HEK293 (cell line): ENCODE measurements around the gene CNNM1.

Source experiments
- IKZF3 ChIP-seq: fragments of 450-650 bp; IDR thresholded peaks from 2 replicates; pipeline ENCODE4 v1.5.0; 2018; ENCODE audit warnings: missing biosample characterization, mild to moderate bottlenecking, missing genetic modification characterization, moderate library complexity
- KLF16 ChIP-seq: fragments of 450-650 bp; formaldehyde crosslinking; IDR thresholded peaks from 2 replicates; pipeline ENCODE4 v1.5.1; 2017; ENCODE audit warnings: missing biosample characterization, missing genetic modification characterization
- PRDM10 ChIP-seq: fragments of 450-650 bp; formaldehyde crosslinking; IDR thresholded peaks from 2 replicates; pipeline ENCODE4 v1.5.1; 2016; ENCODE audit warnings: missing biosample characterization, missing genetic modification characterization
- REPIN1 ChIP-seq: fragments of 450-650 bp; formaldehyde crosslinking; IDR thresholded peaks from 2 replicates; pipeline ENCODE4 v1.5.1; 2017; ENCODE audit warnings: missing biosample characterization, missing genetic modification characterization, low read depth
- TRIM28 ChIP-seq: IDR thresholded peaks from 2 replicates; pipeline ENCODE4 v1.6.1; 2011; ENCODE audit warnings: low read length, control low read depth, borderline replicate concordance
- ZBTB8A ChIP-seq: fragments of 450-650 bp; formaldehyde crosslinking; IDR thresholded peaks from 2 replicates; pipeline ENCODE4 v1.5.1; 2016; ENCODE audit warnings: missing biosample characterization, missing genetic modification characterization
- ZFP37 ChIP-seq: fragments of 450-650 bp; formaldehyde crosslinking; IDR thresholded peaks from 2 replicates; pipeline ENCODE4 v1.5.1; 2016; ENCODE audit warnings: missing biosample characterization, missing genetic modification characterization
- ZNF112 ChIP-seq: fragments of 450-650 bp; formaldehyde crosslinking; IDR thresholded peaks from 2 replicates; pipeline ENCODE4 v1.5.0; 2017; ENCODE audit warnings: missing biosample characterization, missing genetic modification characterization
- ZNF114 ChIP-seq: fragments of 450-650 bp; formaldehyde crosslinking; IDR thresholded peaks from 2 replicates; pipeline ENCODE4 v1.5.0; 2017; ENCODE audit warnings: missing biosample characterization, missing genetic modification characterization
- ZNF146 ChIP-seq: fragments of 450-650 bp; formaldehyde crosslinking; IDR thresholded peaks from 2 replicates; pipeline ENCODE4 v1.5.1; 2016; ENCODE audit warnings: missing biosample characterization, missing genetic modification characterization
- ZNF16 ChIP-seq: fragments of 450-650 bp; formaldehyde crosslinking; IDR thresholded peaks from 2 replicates; pipeline ENCODE4 v1.5.1; 2016; ENCODE audit warnings: low read depth, missing biosample characterization, missing genetic modification characterization
- ZNF18 ChIP-seq: fragments of 450-650 bp; formaldehyde crosslinking; IDR thresholded peaks from 2 replicates; pipeline ENCODE4 v1.5.1; 2016; ENCODE audit warnings: missing biosample characterization, missing genetic modification characterization
- ZNF184 ChIP-seq: fragments of 450-650 bp; IDR thresholded peaks from 2 replicates; pipeline ENCODE4 v1.5.1; 2018; ENCODE audit warnings: missing biosample characterization, mild to moderate bottlenecking, missing genetic modification characterization
- ZNF23 ChIP-seq: fragments of 450-650 bp; formaldehyde crosslinking; IDR thresholded peaks from 2 replicates; pipeline ENCODE4 v1.5.1; 2016; ENCODE audit warnings: missing biosample characterization, missing genetic modification characterization, borderline replicate concordance
- ZNF248 ChIP-seq: fragments of 450-650 bp; formaldehyde crosslinking; IDR thresholded peaks from 2 replicates; pipeline ENCODE4 v1.5.1; 2017; ENCODE audit warnings: missing biosample characterization, missing genetic modification characterization
- ZNF266 ChIP-seq: fragments of 450-650 bp; formaldehyde crosslinking; IDR thresholded peaks from 2 replicates; pipeline ENCODE4 v1.5.1; 2016; ENCODE audit warnings: missing biosample characterization, missing genetic modification characterization, low read depth
- ZNF302 ChIP-seq: fragments of 450-650 bp; formaldehyde crosslinking; IDR thresholded peaks from 2 replicates; pipeline ENCODE4 v1.5.1; 2016; ENCODE audit warnings: missing biosample characterization, missing genetic modification characterization, low read depth
- ZNF324 ChIP-seq: fragments of 450-650 bp; formaldehyde crosslinking; IDR thresholded peaks from 2 replicates; pipeline ENCODE4 v1.5.1; 2016; ENCODE audit warnings: missing biosample characterization, missing genetic modification characterization
- ZNF362 ChIP-seq: fragments of 450-650 bp; formaldehyde crosslinking; IDR thresholded peaks from 2 replicates; pipeline ENCODE4 v1.5.1; 2016; ENCODE audit warnings: missing biosample characterization, missing genetic modification characterization
- ZNF433 ChIP-seq: fragments of 450-650 bp; formaldehyde crosslinking; IDR thresholded peaks from 2 replicates; pipeline ENCODE4 v1.5.1; 2016; ENCODE audit warnings: missing biosample characterization, missing genetic modification characterization, low read depth
- ZNF473 ChIP-seq: fragments of 450-650 bp; formaldehyde crosslinking; IDR thresholded peaks from 2 replicates; pipeline ENCODE4 v1.5.1; 2017; ENCODE audit warnings: missing biosample characterization, missing genetic modification characterization
- ZNF48 ChIP-seq: fragments of 450-650 bp; formaldehyde crosslinking; IDR thresholded peaks from 2 replicates; pipeline ENCODE4 v1.5.1; 2016; ENCODE audit warnings: missing biosample characterization, missing genetic modification characterization
- ZNF510 ChIP-seq: fragments of 450-650 bp; formaldehyde crosslinking; IDR thresholded peaks from 2 replicates; pipeline ENCODE4 v1.5.1; 2018; ENCODE audit warnings: mild to moderate bottlenecking, missing genetic modification characterization, missing biosample characterization; ENCODE audit not compliant: insufficient replicate concordance
- ZNF518A ChIP-seq: fragments of 450-650 bp; formaldehyde crosslinking; conservative IDR thresholded peaks from 2 replicates; pipeline ENCODE4 v1.5.1; 2016; ENCODE audit warnings: low read depth, missing biosample characterization, missing genetic modification characterization
- ZNF548 ChIP-seq: fragments of 450-650 bp; formaldehyde crosslinking; IDR thresholded peaks from 2 replicates; pipeline ENCODE4 v1.5.1; 2016; ENCODE audit warnings: missing biosample characterization, missing genetic modification characterization
- ZNF561 ChIP-seq: fragments of 450-650 bp; IDR thresholded peaks from 2 replicates; pipeline ENCODE4 v1.5.1; 2018; ENCODE audit warnings: missing biosample characterization, missing genetic modification characterization, borderline replicate concordance
- ZNF626 ChIP-seq: fragments of 450-650 bp; sonication (Bioruptor Pico); formaldehyde crosslinking; IDR thresholded peaks from 2 replicates; pipeline ENCODE4 v1.5.1; 2018; ENCODE audit warnings: missing biosample characterization, missing genetic modification characterization, inconsistent platforms
- ZNF677 ChIP-seq: fragments of 450-650 bp; IDR thresholded peaks from 2 replicates; pipeline ENCODE4 v1.5.0; 2018; ENCODE audit warnings: missing biosample characterization, mild to moderate bottlenecking, missing genetic modification characterization, moderate library complexity
- ZNF785 ChIP-seq: fragments of 450-650 bp; formaldehyde crosslinking; IDR thresholded peaks from 2 replicates; pipeline ENCODE4 v1.5.1; 2016; ENCODE audit warnings: missing biosample characterization, missing genetic modification characterization
- ZNF843 ChIP-seq: fragments of 450-650 bp; formaldehyde crosslinking; IDR thresholded peaks from 2 replicates; pipeline ENCODE4 v1.5.1; 2016; ENCODE audit warnings: missing biosample characterization, missing genetic modification characterization

The CNNM1 gene

GRCh38 chr10:99328579-99329303, 415 bp upstream of the CNNM1 start (continued):
- TF ChIP-seq ZNF518A (peak; percentile 61), ZNF23 (tag by site-specific recombination) (no peak), ZNF324 (tag by site-specific recombination) (0 out of 2 replicates have a peak, but pooled peaks have one; percentile 25), ZNF266 (tag by site-specific recombination) (no peak), ZNF785 (no peak; the same call in 1 of the 2 replicates), ZNF302 (tag by site-specific recombination) (no peak), ZNF114 (tag by site-specific recombination) (no peak), ZNF677 (tag by site-specific recombination) (no peak), ZNF433 (no peak), KLF16 (tag by site-specific recombination) (no peak), ZNF548 (tag by site-specific recombination) (no peak), ZNF843 (no peak), ZNF362 (tag by site-specific recombination) (no peak), ZNF184 (tag by site-specific recombination) (no peak), ZNF48 (tag by site-specific recombination) (no peak), ZNF18 (tag by site-specific recombination) (no peak), TRIM28 (no peak), ZNF473 (no peak), ZNF16 (tag by site-specific recombination) (no peak), PRDM10 (tag by site-specific recombination) (peak; percentile 48; the same call in 1 of the 2 replicates), ZNF626 (tag by site-specific recombination) (no peak), ZBTB8A (tag by site-specific recombination) (no peak), ZNF248 (no peak), ZNF146 (tag by site-specific recombination) (peak; percentile 95), ZNF561 (tag by site-specific recombination) (no peak), ZFP37 (tag by site-specific recombination) (no peak), IKZF3 (0 out of 2 replicates have a peak, but pooled peaks have one; percentile 29), REPIN1 (tag by site-specific recombination) (no peak), ZNF112 (tag by site-specific recombination) (no peak), ZNF510 (tag by site-specific recombination) (no peak)
